Gastrocnemius medialis (tissue), 4 donors: ENCODE results near the gene LRWD1. TPM values are rescaled to one million over a fixed set of nuclear protein-coding genes. Genes with fewer than 3 reads are reported as not detected.

Source experiments
- ATAC-seq, 2 donors: fragments of 150-250 bp; one replicate each; pipeline ENCODE4 v1.9.1; 2016
- DNase-seq, 2 donors: peaks; one replicate each; pipeline ENCODE4 v3.0.0-alpha.2; 2019
- H3K27ac ChIP-seq, 4 donors: fragments of 200-600 bp; sonication (generic); 1 replicate in 1 of 4; 2 replicates in 3 of 4; pipeline ENCODE4 v1.5.1; 2016 to 2018; ENCODE audit warnings: mild to moderate bottlenecking in 2 of 4, moderate library complexity in 1 of 4
- H3K27me3 ChIP-seq, 3 donors: fragments of 200-600 bp; sonication (generic) in 2 of 3; 1 replicate in 1 of 3; 2 replicates in 2 of 3; pipeline versions ENCODE4 v1.5.1 to v1.6.0; 2016 to 2019; ENCODE audit warnings: mild to moderate bottlenecking in 1 of 3, moderate library complexity in 1 of 3
- H3K36me3 ChIP-seq, 2 donors: fragments of 200-600 bp; sonication (generic) in 1 of 2; one replicate each; pipeline ENCODE4 v1.5.1; 2017 to 2018
- H3K4me1 ChIP-seq, 2 donors: fragments of 200-600 bp; sonication (generic) in 1 of 2; one replicate each; pipeline ENCODE4 v1.5.1; 2016 to 2017; ENCODE audit warnings: mild to moderate bottlenecking in 2 of 2
- H3K4me3 ChIP-seq, 4 donors: fragments of 200-600 bp; sonication (generic) in 3 of 4; 1 replicate in 1 of 4; 2 replicates in 3 of 4; pipeline ENCODE4 v1.5.1; 2016 to 2019; ENCODE audit warnings: mild to moderate bottlenecking in 2 of 4
- H3K9me3 ChIP-seq, 3 donors: fragments of 200-600 bp; sonication (generic) in 2 of 3; 1 replicate in 1 of 3; 2 replicates in 2 of 3; pipeline ENCODE4 v1.5.1; 2016 to 2019
- CTCF ChIP-seq, 5 experiments: fragments of 450-650 bp in 3 of 5; fragments of 200-600 bp in 2 of 5; sonication (generic) in 2 of 5; IDR thresholded peaks in 4 of 5; conservative IDR thresholded peaks in 1 of 5; 1 replicate in 4 of 5; 2 replicates in 1 of 5; pipeline ENCODE4 v1.5.1; 2016 to 2019; ENCODE audit warnings: antibody characterized with exemption in 5 of 5, mild to moderate bottlenecking in 3 of 5, moderate library complexity in 3 of 5
- POLR2A ChIP-seq, 2 donors: fragments of 450-650 bp; IDR thresholded peaks; one replicate each; pipeline ENCODE4 v1.6.1; 2017; ENCODE audit warnings: antibody characterized with exemption in 2 of 2, mild to moderate bottlenecking in 2 of 2, moderate library complexity in 2 of 2
- in situ Hi-C, 4 donors: fragments of 200-750 bp; cut with MboI; loops; one replicate each; pipeline versions ENCODE4 v1.15.0 to v1.8.0; 2017; ENCODE audit warnings: low sequenced_read_pairs in 4 of 4
- intact Hi-C: fragments of 100-400 bp; cut with DNase I; formaldehyde crosslinking; loops from one replicate; pipeline ENCODE4 v1.15.1; 2023; ENCODE audit warnings: low total_unique reads
- total RNA-seq, 4 donors: library from RNA; depleted of rRNA; stranded (reverse); fragments of >200 nt; gene quantifications; one replicate each; pipeline versions ENCODE4 v1.1.0 to v1.2.3, GENCODE V29; 2016

LRWD1 gene
- total RNA-seq, 4 donors from 2014 or later = 7.5 to 24.5 (median 18.0) TPM

DNA sequence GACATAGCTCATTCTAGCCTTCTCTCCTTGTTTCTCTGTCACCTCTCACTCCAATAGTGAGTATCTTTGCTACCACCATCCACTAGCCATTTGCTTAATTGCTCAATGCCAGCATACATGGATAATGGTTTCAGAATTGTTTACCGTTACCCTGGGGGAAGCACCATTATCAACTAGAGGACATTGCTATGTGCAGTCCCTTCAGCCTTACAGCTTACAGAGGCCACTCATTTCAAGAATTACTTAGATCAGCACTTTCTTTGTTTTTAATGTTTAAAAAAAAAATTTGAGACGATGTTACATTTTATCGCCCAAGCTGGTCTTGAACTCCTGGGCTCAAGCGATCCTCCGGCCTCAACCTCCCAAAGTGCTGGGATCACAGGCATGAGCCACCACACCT, 46.2 kb upstream of the LRWD1 start:
- in situ Hi-C loops (no loop called here), intact Hi-C loops (no loop called here)
- ATAC-seq (no peak), DNase-seq (no peak)
- Histone ChIP-seq H3K27me3 (no peaks in the 10 kb centered on the region), H3K36me3 (peaks cover 0 to 36% of the 10 kb centered on the region in 2 donors), H3K27ac (no peak overlapping the region), H3K4me3 (no peak overlapping the region), H3K4me1 (no peaks in the 10 kb centered on the region), H3K9me3 (no peaks in the 10 kb centered on the region)
- TF ChIP-seq POLR2A (IDR thresholded peaks at IDR 0.05) = no peak
- TF ChIP-seq CTCF (IDR thresholded peaks at IDR 0.05 in 4 of 5, conservative IDR thresholded peaks at IDR 0.05 in 1 of 5) = no peak

DNA sequence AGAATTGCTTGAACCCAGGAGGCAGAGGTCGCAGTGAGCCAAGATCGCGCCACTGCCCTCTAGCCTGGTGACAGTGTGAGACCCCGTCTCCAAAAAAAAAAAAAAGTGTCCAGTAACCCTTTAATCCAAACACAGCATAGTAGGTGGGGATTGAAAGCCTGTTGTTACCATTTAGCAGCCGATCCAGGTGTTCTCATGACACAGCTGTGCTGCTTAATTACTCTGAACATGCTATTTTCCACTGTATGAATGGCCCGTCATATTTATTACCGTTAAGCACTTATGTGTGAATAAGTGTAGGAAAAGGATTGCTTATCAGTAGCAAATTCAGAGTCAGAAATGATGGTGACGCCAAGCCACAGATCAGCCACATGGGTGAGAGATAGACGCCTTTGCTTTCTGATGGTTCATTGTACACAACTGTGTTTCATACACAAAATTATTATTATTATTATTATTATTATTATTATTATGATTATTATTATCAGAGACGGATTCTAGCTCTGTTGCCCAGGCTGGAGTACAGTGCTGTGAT, 43.0 kb upstream of the LRWD1 start:
- DNase-seq = no peak
- ATAC-seq = no peak
- no peak overlapping the region for H3K4me3 ChIP-seq
- TF ChIP-seq POLR2A (IDR thresholded peaks at IDR 0.05) (no peak), CTCF (IDR thresholded peaks at IDR 0.05 in 4 of 5, conservative IDR thresholded peaks at IDR 0.05 in 1 of 5) (no peak)
- H3K36me3 ChIP-seq = peaks cover 0 to 33% of the 10 kb centered on the region in 2 donors
- H3K9me3 ChIP-seq = no peaks in the 10 kb centered on the region
- H3K4me1 ChIP-seq = no peaks in the 10 kb centered on the region
- H3K27ac ChIP-seq = no peak overlapping the region
- intact Hi-C loops (no loop called here), in situ Hi-C loops (no loop called here)
- H3K27me3 ChIP-seq = no peaks in the 10 kb centered on the region

DNA sequence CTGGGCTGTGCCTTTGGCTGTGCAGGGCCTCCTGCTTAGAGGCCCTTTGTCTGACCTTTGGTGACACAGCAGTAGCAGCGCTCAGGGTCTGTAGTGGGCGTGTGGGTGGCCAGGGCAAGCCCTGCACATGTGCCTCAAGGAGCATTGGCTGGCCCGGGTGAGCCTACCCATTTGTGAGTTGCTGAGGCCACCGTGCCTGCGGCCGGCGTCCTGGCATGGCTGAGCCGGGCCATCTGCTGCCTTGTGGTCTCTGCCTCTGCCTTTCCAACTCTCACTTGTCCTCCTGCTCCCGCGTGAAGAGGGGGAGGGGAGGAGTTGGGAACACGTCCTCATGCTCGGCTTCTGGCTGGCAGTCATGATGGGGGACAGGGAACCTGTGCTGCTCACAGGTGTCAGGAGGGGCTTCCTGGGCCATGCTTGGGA, 40.6 kb upstream of the LRWD1 start:
- TF ChIP-seq POLR2A (IDR thresholded peaks at IDR 0.05) (no peak), CTCF (IDR thresholded peaks at IDR 0.05 in 4 of 5, conservative IDR thresholded peaks at IDR 0.05 in 1 of 5) (no peak)
- Histone ChIP-seq H3K4me1 (no peaks in the 10 kb centered on the region), H3K27ac (no peak overlapping the region), H3K9me3 (no peaks in the 10 kb centered on the region), H3K36me3 (peaks cover 0 to 33% of the 10 kb centered on the region in 2 donors), H3K4me3 (no peak overlapping the region), H3K27me3 (no peaks in the 10 kb centered on the region)
- in situ Hi-C loops (no loop called here), intact Hi-C loops (no loop called here)
- no peak for DNase-seq
- ATAC-seq = no peak

- Histone ChIP-seq H3K9me3 (no peaks in the 10 kb centered on the region), H3K4me1 (no peaks in the 10 kb centered on the region), H3K36me3 (peaks cover 0 to 33% of the 10 kb centered on the region in 2 donors), H3K4me3 (no peak overlapping the region), H3K27me3 (no peaks in the 10 kb centered on the region), H3K27ac (no peak overlapping the region)
- ATAC-seq (no peak), DNase-seq (no peak)
- intact Hi-C loops (no loop called here), in situ Hi-C loops (no loop called here)
- no peak for TF ChIP-seq POLR2A (IDR thresholded peaks at IDR 0.05)
These were observed 40.0 kb upstream of the LRWD1 start for GRCh38 chr7:102424787-102425218.

DNA sequence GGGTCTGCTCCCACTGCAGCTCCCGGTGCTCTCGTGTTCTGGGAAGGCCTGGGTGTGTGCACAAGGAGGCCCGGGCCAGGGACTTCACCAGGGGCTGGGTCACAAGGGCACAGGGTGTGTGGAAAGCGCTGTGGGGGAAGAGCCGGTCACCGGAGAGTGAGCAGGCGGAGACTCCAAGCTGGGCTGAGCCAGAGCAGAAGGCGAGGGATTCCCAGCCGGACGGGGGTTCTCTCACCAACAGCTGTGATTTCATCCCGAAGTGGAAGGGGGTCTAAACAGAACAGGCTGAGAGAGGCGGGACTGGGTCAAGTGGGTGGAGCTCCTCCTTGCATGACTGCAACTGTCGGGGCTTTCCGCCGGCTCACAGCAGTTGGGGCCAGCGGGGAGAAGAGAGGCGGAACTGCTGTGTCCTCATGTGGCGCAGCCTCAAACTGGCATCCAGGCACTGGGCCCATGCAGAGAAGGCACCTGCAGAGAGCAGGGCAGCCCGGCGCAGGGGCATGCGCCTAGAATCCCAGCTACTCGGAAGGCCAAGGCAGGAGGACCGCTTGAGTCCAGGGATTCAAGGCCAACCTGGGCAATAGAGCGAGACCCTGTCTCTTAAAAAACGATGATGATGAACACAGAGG, 39.0 kb upstream of the LRWD1 start:
- no peaks in the 10 kb centered on the region for H3K4me1 ChIP-seq
- no peaks in the 10 kb centered on the region for H3K27me3 ChIP-seq
- H3K9me3 ChIP-seq = no peaks in the 10 kb centered on the region
- no peak overlapping the region for H3K4me3 ChIP-seq
- no peak for TF ChIP-seq POLR2A (IDR thresholded peaks at IDR 0.05)
- TF ChIP-seq CTCF (IDR thresholded peaks at IDR 0.05 in 4 of 5, conservative IDR thresholded peaks at IDR 0.05 in 1 of 5) = no peak
- H3K36me3 ChIP-seq = peaks cover 0 to 29% of the 10 kb centered on the region in 2 donors
- peak in 1 of 2 donors; percentile 20 for ATAC-seq
- in situ Hi-C loops = no loop called here
- no peak for DNase-seq
- peak overlapping the region in 1 of 4 donors; percentile 0 for H3K27ac ChIP-seq
- intact Hi-C loops = no loop called here
